DOHH2 (cell line): ENCODE data around the gene EGLN2.
"Not testable (repeated sequence)": the region's sequence is repeated elsewhere in the genome, so short reads cannot be mapped to it uniquely, and the experiment has no call there.

Source experiments
- EZH2phosphoT487 ChIP-seq: fragments of 200-600 bp; sonication (generic); IDR thresholded peaks from 2 replicates; pipeline ENCODE4 v1.6.1; 2017; ENCODE audit warnings: borderline replicate concordance, mild to moderate bottlenecking, antibody characterized with exemption, low read length, moderate library complexity, mixed read lengths
- TF ChIP-seq, protein P1 (sequence below): fragments of 200-600 bp; sonication (generic); IDR thresholded peaks from one replicate; pipeline ENCODE4 v1.5.1; 2014; ENCODE audit warnings: antibody characterized with exemption, mild to moderate bottlenecking, low read depth, low read length; ENCODE audit not compliant: poor library complexity, severe bottlenecking

- not testable (repeated sequence) for TF ChIP-seq EZH2phosphoT487
- TF ChIP-seq, protein P1, sequence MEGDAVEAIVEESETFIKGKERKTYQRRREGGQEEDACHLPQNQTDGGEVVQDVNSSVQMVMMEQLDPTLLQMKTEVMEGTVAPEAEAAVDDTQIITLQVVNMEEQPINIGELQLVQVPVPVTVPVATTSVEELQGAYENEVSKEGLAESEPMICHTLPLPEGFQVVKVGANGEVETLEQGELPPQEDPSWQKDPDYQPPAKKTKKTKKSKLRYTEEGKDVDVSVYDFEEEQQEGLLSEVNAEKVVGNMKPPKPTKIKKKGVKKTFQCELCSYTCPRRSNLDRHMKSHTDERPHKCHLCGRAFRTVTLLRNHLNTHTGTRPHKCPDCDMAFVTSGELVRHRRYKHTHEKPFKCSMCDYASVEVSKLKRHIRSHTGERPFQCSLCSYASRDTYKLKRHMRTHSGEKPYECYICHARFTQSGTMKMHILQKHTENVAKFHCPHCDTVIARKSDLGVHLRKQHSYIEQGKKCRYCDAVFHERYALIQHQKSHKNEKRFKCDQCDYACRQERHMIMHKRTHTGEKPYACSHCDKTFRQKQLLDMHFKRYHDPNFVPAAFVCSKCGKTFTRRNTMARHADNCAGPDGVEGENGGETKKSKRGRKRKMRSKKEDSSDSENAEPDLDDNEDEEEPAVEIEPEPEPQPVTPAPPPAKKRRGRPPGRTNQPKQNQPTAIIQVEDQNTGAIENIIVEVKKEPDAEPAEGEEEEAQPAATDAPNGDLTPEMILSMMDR = not testable (repeated sequence)
These were observed 51.3 kb downstream of the EGLN2 start, which contains the start of gene CYP2A6 for GRCh38 chr19:40850277-40850676.
